ENCODE measurements around the gene MMRN2.

DNA sequence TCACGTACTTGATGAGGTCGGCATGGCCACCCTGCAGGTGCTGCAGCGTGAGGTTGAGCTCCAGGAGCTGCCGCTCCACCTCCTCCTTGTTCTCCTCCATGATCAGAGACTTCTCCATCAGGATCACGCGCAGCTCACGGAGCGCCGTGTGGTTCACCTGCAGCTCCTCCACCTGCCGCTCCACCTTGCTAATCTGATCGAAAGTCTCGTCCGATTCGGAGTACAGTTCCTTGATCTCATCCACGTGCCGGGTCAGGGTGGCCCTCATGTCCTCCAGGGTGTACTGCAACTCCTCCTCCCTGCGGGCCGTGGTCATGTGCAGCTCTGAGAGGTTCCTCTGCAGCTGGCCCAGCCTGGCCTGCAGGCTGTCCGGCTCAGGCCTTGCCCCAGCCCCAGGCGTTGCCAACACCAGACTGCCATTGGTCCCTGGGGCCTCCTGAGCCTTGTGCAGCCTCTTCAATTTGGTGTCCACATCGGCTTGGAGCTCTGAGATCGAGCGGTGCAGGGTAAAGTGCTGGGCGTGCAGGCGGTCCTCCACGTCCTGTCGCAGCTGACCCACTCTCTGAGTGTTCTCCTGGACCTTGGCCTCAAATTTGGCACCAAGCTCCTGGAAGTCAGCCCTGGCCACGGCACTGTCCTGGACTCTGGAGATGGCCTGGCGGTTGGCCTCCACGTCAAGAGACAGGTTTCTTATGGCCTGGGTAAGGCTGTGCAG, 13.9 kb downstream of the MMRN2 start:
- TF ChIP-seq CTCF (conservative IDR thresholded peaks at IDR 0.05), result no peak
- TF ChIP-seq EZH2 (IDR thresholded peaks at IDR 0.05; ENCODE audit: low read depth), result no peak

Data from PC-9 (cell line).